GM12878 (cell line): ENCODE results near the gene RNF148. TPM values are rescaled to one million over a fixed set of nuclear protein-coding genes. Genes with fewer than 3 reads are reported as not detected.

Experiments used
- ATAC-seq: fragments of 200-7000 bp; cut with Tn5 transposase; 3 replicates; pipeline ENCODE4 v1.9.1; 2020; ENCODE audit warnings: mild to moderate bottlenecking, moderate library complexity
- BruUV-seq: library from RNA; stranded (reverse); fragments of 400-500 nt; replicated peaks from 2 replicates; lab custom pipeline; 2021; lab: Mats Ljungman, UMichigan
- CTCF ChIA-PET: fragments of 300-600 bp; sonication (Branson Sonifier 250); formaldehyde crosslinking; extraction: SDS; loops from one replicate; lab custom pipeline; 2021; ENCODE audit warnings: inconsistent platforms; lab: Yijun Ruan, JAX
- POLR2A ChIA-PET: fragments of 350-600 bp; formaldehyde crosslinking; extraction: SDS; loops from one replicate; lab custom pipeline; 2021; ENCODE audit warnings: inconsistent platforms; lab: Charles Lee
- RAD21 ChIA-PET: fragments of 300-600 bp; sonication (Branson Sonifier 250); formaldehyde crosslinking; loops from one replicate; lab custom pipeline; 2023; ENCODE audit warnings: antibody characterized with exemption; ENCODE audit not compliant: unreplicated experiment; lab: Charles Lee
- SMC1A ChIA-PET: fragments of 300-600 bp; sonication (Branson Sonifier 250); formaldehyde crosslinking; loops from one replicate; lab custom pipeline; 2023; ENCODE audit not compliant: unreplicated experiment, uncharacterized antibody; lab: Charles Lee
- DNase-seq: peaks from one replicate; pipeline ENCODE4 v3.0.0-alpha.2; 2011; ENCODE audit warnings: low read depth, low spot score
- FAIRE-seq: peaks from 3 replicates; lab custom pipeline; 2011; peaks lifted over from hg19 to GRCh38; lab: Jason Lieb, UNC
- H2AFZ ChIP-seq: 2 replicates; pipeline ENCODE4 v1.6.0; 2011; ENCODE audit warnings: low read depth, low read length, control low read depth; ENCODE audit not compliant: control insufficient read depth
- H3K27ac ChIP-seq: 2 replicates; pipeline ENCODE4 v1.5.1; 2011; ENCODE audit warnings: control low read depth; ENCODE audit not compliant: control insufficient read depth, insufficient read depth
- H3K27me3 ChIP-seq, 2 experiments: replicated peaks in 1 of 2; 2 replicates each; pipeline versions ENCODE4 v1.6.0 to v1.6.1; 2011; ENCODE audit warnings: low read length in 1 of 2; ENCODE audit not compliant: control insufficient read depth in 2 of 2, insufficient read depth in 2 of 2
- H3K36me3 ChIP-seq, 2 experiments: 2 replicates each; pipeline ENCODE4 v1.5.1; 2011; ENCODE audit warnings: low read length in 1 of 2; ENCODE audit not compliant: control insufficient read depth in 2 of 2, insufficient read depth in 2 of 2
- H3K4me1 ChIP-seq: 2 replicates; pipeline ENCODE4 v1.6.1; 2011; ENCODE audit warnings: mild to moderate bottlenecking, low read length, moderate library complexity, mixed read lengths; ENCODE audit not compliant: control insufficient read depth, insufficient read depth
- H3K4me2 ChIP-seq: 2 replicates; pipeline ENCODE4 v1.6.0; 2011; ENCODE audit warnings: control low read depth; ENCODE audit not compliant: control insufficient read depth, insufficient read depth
- H3K4me3 ChIP-seq: fragments of 200-600 bp; sonication (generic); 2 replicates; pipeline ENCODE4 v1.5.1; 2016
- H3K79me2 ChIP-seq: 2 replicates; pipeline ENCODE4 v1.6.0; 2011; ENCODE audit warnings: low read length; ENCODE audit not compliant: control insufficient read depth, insufficient read depth
- H3K9ac ChIP-seq: 2 replicates; pipeline ENCODE4 v1.8.0; 2011; ENCODE audit warnings: low read length, control low read depth, mixed read lengths; ENCODE audit not compliant: control insufficient read depth, insufficient read depth
- H3K9me3 ChIP-seq: replicated peaks from 3 replicates; pipeline ENCODE4 v1.5.1; 2011; ENCODE audit warnings: mild to moderate bottlenecking, low read length; ENCODE audit not compliant: control insufficient read depth, insufficient read depth
- H4K20me1 ChIP-seq: 2 replicates; pipeline ENCODE4 v1.6.0; 2011; ENCODE audit not compliant: control insufficient read depth, insufficient read depth
- BHLHE40 ChIP-seq, 2 experiments: fragments of 450-650 bp in 1 of 2; IDR thresholded peaks; 2 replicates each; pipeline ENCODE4 v1.6.1; 2011 to 2017; ENCODE audit warnings: low read depth in 2 of 2, borderline replicate concordance in 1 of 2, improper control_type of control experiment in 1 of 2, low read length in 1 of 2, mild to moderate bottlenecking in 1 of 2
- CHD1 ChIP-seq: IDR thresholded peaks from 2 replicates; pipeline ENCODE4 v1.6.1; 2012; ENCODE audit warnings: low read depth, low read length, improper control_type of control experiment
- EED ChIP-seq: sonication (generic); IDR thresholded peaks from 2 replicates; pipeline ENCODE4 v1.6.1; 2016; ENCODE audit warnings: antibody characterized with exemption, low read depth
- ETV6 ChIP-seq, 2 experiments: fragments of 450-650 bp in 1 of 2; IDR thresholded peaks in 1 of 2; conservative IDR thresholded peaks in 1 of 2; 2 replicates each; pipeline ENCODE4 v1.6.1; 2014; ENCODE audit warnings: antibody characterized with exemption in 1 of 2, borderline replicate concordance in 1 of 2, low read depth in 1 of 2, mild to moderate bottlenecking in 1 of 2, moderate library complexity in 1 of 2
- GABPA ChIP-seq: IDR thresholded peaks from 2 replicates; pipeline ENCODE4 v1.6.1; 2014; ENCODE audit warnings: antibody characterized with exemption, low read depth, mild to moderate bottlenecking, inconsistent platforms
- GATAD2B ChIP-seq: fragments of 450-650 bp; conservative IDR thresholded peaks from 2 replicates; pipeline ENCODE4 v1.6.1; 2017; ENCODE audit warnings: low read depth, mild to moderate bottlenecking, moderate library complexity
- HDAC2 ChIP-seq: fragments of 200-600 bp; sonication (generic); IDR thresholded peaks from 2 replicates; pipeline ENCODE4 v1.6.1; 2017
- KLF5 ChIP-seq: fragments of 450-650 bp; IDR thresholded peaks from 2 replicates; pipeline ENCODE4 v1.6.1; 2014; ENCODE audit warnings: mild to moderate bottlenecking; ENCODE audit not compliant: partially characterized antibody
- MTA2 ChIP-seq: fragments of 450-650 bp; IDR thresholded peaks from 2 replicates; pipeline ENCODE4 v1.6.1; 2016; ENCODE audit warnings: low read depth, mild to moderate bottlenecking, moderate library complexity
- REST ChIP-seq: IDR thresholded peaks from 2 replicates; pipeline ENCODE4 v1.6.1; 2012; ENCODE audit warnings: mild to moderate bottlenecking, low read depth, low read length
- SKIL ChIP-seq: fragments of 450-650 bp; IDR thresholded peaks from 2 replicates; pipeline ENCODE4 v1.6.1; 2017; ENCODE audit warnings: mild to moderate bottlenecking, low read depth, inconsistent platforms; ENCODE audit not compliant: poor library complexity, severe bottlenecking
- SPI1 ChIP-seq: IDR thresholded peaks from 2 replicates; pipeline ENCODE4 v1.6.1; 2011; ENCODE audit warnings: low read depth, mild to moderate bottlenecking, low read length, moderate library complexity, borderline replicate concordance; ENCODE audit not compliant: insufficient read depth
- SREBF1 ChIP-seq: IDR thresholded peaks from 2 replicates; pipeline ENCODE4 v1.6.1; 2012; ENCODE audit warnings: mild to moderate bottlenecking, low read length
- ZNF384 ChIP-seq: IDR thresholded peaks from 2 replicates; pipeline ENCODE4 v1.6.1; 2012; ENCODE audit warnings: low read depth, mild to moderate bottlenecking, low read length, improper control_type of control experiment, borderline replicate concordance
- WGBS: methylation state at CpG from one replicate; pipeline ENCODE4 v1.1.6; 2016; ENCODE audit warnings: low lambda C conversion rate; ENCODE audit not compliant: insufficient replicate concordance, insufficient coverage; ENCODE audit errors: missing lambda C conversion rate; 5-methylcytosine and 5-hydroxymethylcytosine counted together
- in situ Hi-C: fragments of 300-500 bp; cut with MboI; formaldehyde crosslinking; loops from 9 replicates; pipeline ENCODE4 v1.14.3; 2018; ENCODE audit warnings: mixed read lengths
- intact Hi-C: fragments of 100-400 bp; cut with micrococcal nuclease; formaldehyde crosslinking; loops from one replicate; pipeline ENCODE4 v1.14.2; 2022; ENCODE audit not compliant: unreplicated experiment
- polyA plus RNA-seq, 11 experiments: library from polyadenylated mRNA; depleted of rRNA in 4 of 11; unstranded in 6 of 11; stranded (reverse) in 5 of 11; fragments of >200 nt; fragmentation: Nextera tagmentation in 4 of 11; fragmentation: Illumina TruSeq in 1 of 11; extraction: Ambion mirVana in 4 of 11; extraction: Trizol in 1 of 11; gene quantifications; 1 replicate in 1 of 11; 2 replicates in 10 of 11; pipeline versions ENCODE4 v1.2.1 to v1.2.3, GENCODE V29; 2011 to 2016; ENCODE audit warnings: inconsistent platforms in 2 of 11, missing spikeins in 2 of 11, low read depth in 1 of 11
- total RNA-seq, 4 experiments: library from RNA; depleted of rRNA in 3 of 4; stranded (reverse); fragments of >200 nt in 3 of 4; fragmentation: Illumina TruSeq in 1 of 4; extraction: Trizol in 1 of 4; gene quantifications; 2 replicates each; pipeline versions ENCODE4 v1.2.1 to v1.2.3, GENCODE V29; 2013 to 2021

Gene RNF148
- total and polyA plus RNA-seq, 10 of the 15 experiments (the other 5 are each of a cell fraction or from before 2014, with no cell fraction given): 0.06 to 0.22 (median 0.17) TPM; not detected in 7

- BruUV-seq: no TSS peak
- SMC1A ChIA-PET: interaction anchor here (0.9 to 1.7 kb wide), 2 partner anchors 21 to 24 kb away, joined by 3 to 4 read pairs; no protein-coding TSS in a partner anchor
- FAIRE-seq: no peak
These were observed 40.5 kb upstream of the RNF148 start for GRCh38 chr7:122743211-122743610.

GRCh38 chr7:122738947-122739346, 36.2 kb upstream of the RNF148 start:
- 78% methylated on average over 2 of the region's 2 CpGs for WGBS
- intact Hi-C loops: no loop called here
- Histone ChIP-seq H3K79me2 (no peaks in the 10 kb centered on the region), H3K9me3 (no peaks in the 10 kb centered on the region), H3K9ac (no peak overlapping the region), H3K27me3 (no peaks in the 10 kb centered on the region), H2AFZ (no peak overlapping the region), H4K20me1 (no peaks in the 10 kb centered on the region), H3K4me3 (no peak overlapping the region), H3K27ac (no peak overlapping the region), H3K4me1 (no peaks in the 10 kb centered on the region), H3K36me3 (no peaks in the 10 kb centered on the region), H3K4me2 (no peak overlapping the region)
- DNase-seq (no peak), ATAC-seq (no peak), FAIRE-seq (no peak)
- CTCF ChIA-PET: interaction anchor here (1.3 to 3.6 kb wide), 2 partner anchors 12 to 28 kb away, joined by 4 to 21 read pairs; no protein-coding TSS in a partner anchor
- RAD21 ChIA-PET: interaction anchor here (1.1 to 1.5 kb wide), 2 partner anchors 12 to 31 kb away, joined by 3 to 5 read pairs; no protein-coding TSS in a partner anchor
- in situ Hi-C loops: no loop called here
- SMC1A ChIA-PET: interaction anchor here (0.7 to 8.5 kb wide), 11 partner anchors 8 to 51 kb away, joined by 3 to 85 read pairs (median 5); no protein-coding TSS in a partner anchor
- BruUV-seq: no TSS peak
- POLR2A ChIA-PET: interaction anchor here (0.6 to 1.3 kb wide), 5 partner anchors 11 to 472 kb away, joined by 3 to 6 read pairs (median 5); no protein-coding TSS in a partner anchor
- TF ChIP-seq KLF5 (no peak), GABPA (no peak), BHLHE40 (IDR thresholded peaks at IDR 0.05; ENCODE audit: borderline replicate concordance in 1 of 2, low read depth in 2 of 2, low read length in 1 of 2) (no peak), REST (no peak), SKIL (no peak), GATAD2B (no peak), SREBF1 (no peak), HDAC2 (no peak)

More at GRCh38 chr7:122743211-122743610, 40.5 kb upstream of the RNF148 start:
- RAD21 ChIA-PET: no interaction called here
- Histone ChIP-seq H3K4me3 (no peak overlapping the region), H3K4me1 (no peaks in the 10 kb centered on the region), H3K79me2 (no peaks in the 10 kb centered on the region), H3K4me2 (no peak overlapping the region), H3K9ac (no peak overlapping the region), H3K9me3 (no peaks in the 10 kb centered on the region), H3K36me3 (no peaks in the 10 kb centered on the region), H2AFZ (no peak overlapping the region), H3K27ac (no peak overlapping the region), H4K20me1 (no peaks in the 10 kb centered on the region), H3K27me3 (no peaks in the 10 kb centered on the region)
- intact Hi-C loops (no loop called here), in situ Hi-C loops (no loop called here)
- CTCF ChIA-PET: interaction anchor here (0.9 kb wide), 1 partner anchor 15 kb away, joined by 3 read pairs; no protein-coding TSS in a partner anchor
- ATAC-seq (no peak), DNase-seq (no peak)
- no peak for TF ChIP-seq SPI1
- TF ChIP-seq CHD1: no peak
- TF ChIP-seq EED: no peak
- TF ChIP-seq MTA2: no peak
- TF ChIP-seq ETV6 (conservative IDR thresholded peaks at IDR 0.05 in 1 of 2, IDR thresholded peaks at IDR 0.05 in 1 of 2; ENCODE audit: borderline replicate concordance in 1 of 2, low read depth in 1 of 2): no peak
- no peak for TF ChIP-seq ZNF384
- POLR2A ChIA-PET: interaction anchor here (0.5 kb wide), 1 partner anchor 161 kb away, joined by 3 read pairs; no protein-coding TSS in a partner anchor
